ENCODE data around the gene EVA1C. TPM values are rescaled to one million over a fixed set of nuclear protein-coding genes. Genes with fewer than 3 reads are reported as not detected.

EVA1C gene
- total RNA-seq, result 10 to 100 TPM; 30.2 to 69.8 (median 58.5) TPM

- intact Hi-C loops (cut with DNase I; ENCODE audit: low total_unique reads), result no loop called here
- Histone ChIP-seq H3K27ac (peak within 1 kb of the TSS; percentile 99), H3K27me3 (no peaks in the 10 kb centered on the region), H3K4me3 (peak within 1 kb of the TSS; percentile 71 to 94 (median 82)), H3K4me1 (peaks cover 6 to 25% of the 10 kb centered on the region in 2 donors), H3K9me3 (no peaks in the 10 kb centered on the region), H3K36me3 (no peaks in the 10 kb centered on the region)
- DNase-seq (ENCODE audit: low spot score in 2 of 2), result peak; percentile 53 to 69
- peak in 2 of 3 donors; percentile 2 to 34 for TF ChIP-seq CTCF (IDR thresholded peaks at IDR 0.05)
- TF ChIP-seq POLR2A (IDR thresholded peaks at IDR 0.05), result no peak
- TF ChIP-seq POLR2AphosphoS5 (IDR thresholded peaks at IDR 0.05), result peak in 1 of 3 donors; percentile 44
Observed at GRCh38 chr21:32412162-32413014, at the start of gene EVA1C. TSS of gene EVA1C (plus strand) at chr21:32412706. CDS start at chr21:32412854, 148 bp downstream.

GRCh38 chr21:32364387-32364786 lies 48.1 kb upstream of the EVA1C start:
- intact Hi-C loops (cut with DNase I; ENCODE audit: low total_unique reads), result no loop called here
- no peak overlapping the region for H3K4me3 ChIP-seq
- peak overlapping the region; percentile 70 to 80 for H3K27ac ChIP-seq
- H3K36me3 ChIP-seq, result peaks cover 6% of the 10 kb centered on the region
- DNase-seq (ENCODE audit: low spot score in 2 of 2), result peak; percentile 39 to 56
- H3K27me3 ChIP-seq, result no peaks in the 10 kb centered on the region
- TF ChIP-seq CTCF (IDR thresholded peaks at IDR 0.05) (no peak), POLR2AphosphoS5 (IDR thresholded peaks at IDR 0.05) (no peak), POLR2A (IDR thresholded peaks at IDR 0.05) (no peak)
- peaks cover 0 to 9% of the 10 kb centered on the region in 2 donors for H3K4me1 ChIP-seq
- H3K9me3 ChIP-seq, result no peaks in the 10 kb centered on the region

DNA sequence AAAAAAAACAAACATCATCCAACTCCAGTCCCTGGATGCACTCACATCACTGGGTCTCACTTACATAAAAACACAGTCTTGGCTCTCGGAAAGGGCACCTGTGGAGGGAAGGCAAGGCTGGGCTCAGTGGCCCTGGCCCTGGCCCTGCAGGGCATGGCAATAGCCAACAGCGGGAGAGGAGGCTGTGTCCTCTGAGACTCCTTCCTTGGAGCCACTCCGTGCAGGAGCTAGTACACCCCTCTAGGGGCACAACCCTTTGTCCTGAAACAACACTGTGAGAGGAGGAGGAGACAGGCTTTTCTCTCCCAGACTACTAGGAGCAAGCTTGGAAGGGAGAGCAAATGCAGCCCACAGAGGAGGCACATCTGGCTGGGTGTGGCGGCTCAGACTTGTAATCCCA lies 47.7 kb upstream of the EVA1C start:
- H3K36me3 ChIP-seq, result peaks cover 4% of the 10 kb centered on the region

GRCh38 chr21:32366191-32366590 lies 46.3 kb upstream of the EVA1C start:
- peaks cover 4% of the 10 kb centered on the region for H3K36me3 ChIP-seq
- H3K4me1 ChIP-seq, result peaks cover 0 to 9% of the 10 kb centered on the region in 2 donors
- H3K27me3 ChIP-seq, result no peaks in the 10 kb centered on the region
- H3K9me3 ChIP-seq, result no peaks in the 10 kb centered on the region
- DNase-seq (ENCODE audit: low spot score in 2 of 2), result no peak
- H3K4me3 ChIP-seq, result no peak overlapping the region
- no peak overlapping the region for H3K27ac ChIP-seq
- intact Hi-C loops (cut with DNase I; ENCODE audit: low total_unique reads), result no loop called here
- TF ChIP-seq POLR2AphosphoS5 (IDR thresholded peaks at IDR 0.05) (no peak), CTCF (IDR thresholded peaks at IDR 0.05) (no peak), POLR2A (IDR thresholded peaks at IDR 0.05) (no peak)

More for the DNA sequence above, 47.7 kb upstream of the EVA1C start:
- H3K27me3 ChIP-seq, result no peaks in the 10 kb centered on the region
- H3K9me3 ChIP-seq, result no peaks in the 10 kb centered on the region
- no peak overlapping the region for H3K4me3 ChIP-seq
- peak overlapping the region; percentile 70 to 80 for H3K27ac ChIP-seq
- DNase-seq (ENCODE audit: low spot score in 2 of 2), result no peak
- intact Hi-C loops (cut with DNase I; ENCODE audit: low total_unique reads), result no loop called here
- TF ChIP-seq CTCF (IDR thresholded peaks at IDR 0.05) (no peak), POLR2AphosphoS5 (IDR thresholded peaks at IDR 0.05) (no peak), POLR2A (IDR thresholded peaks at IDR 0.05) (no peak)
- H3K4me1 ChIP-seq, result peaks cover 0 to 9% of the 10 kb centered on the region in 2 donors

DNA sequence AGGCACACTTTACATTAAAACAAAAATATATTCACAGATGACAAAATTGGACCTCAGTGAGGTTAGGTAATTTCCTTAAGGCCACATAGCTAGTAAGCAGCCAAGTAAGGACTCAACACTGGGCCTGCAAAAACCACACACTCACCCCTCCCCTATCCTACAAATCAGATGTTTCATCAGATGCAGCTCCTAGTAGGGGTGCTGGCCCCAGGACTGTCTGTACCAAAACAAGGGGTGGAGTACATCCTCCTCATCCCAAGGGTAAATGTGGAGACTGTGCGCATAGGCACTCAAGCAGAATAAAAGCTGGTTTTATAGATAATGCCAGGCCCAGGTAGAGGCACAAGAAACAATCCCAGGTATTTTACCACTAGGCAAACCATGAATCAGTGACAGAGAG lies 45.3 kb upstream of the EVA1C start:
- DNase-seq (ENCODE audit: low spot score in 2 of 2), result no peak
- H3K36me3 ChIP-seq, result peaks cover 4% of the 10 kb centered on the region
- H3K27ac ChIP-seq, result no peak overlapping the region
- no peak overlapping the region for H3K4me3 ChIP-seq
- TF ChIP-seq POLR2AphosphoS5 (IDR thresholded peaks at IDR 0.05), result no peak
- TF ChIP-seq POLR2A (IDR thresholded peaks at IDR 0.05), result no peak
- no peak for TF ChIP-seq CTCF (IDR thresholded peaks at IDR 0.05)
- no peaks in the 10 kb centered on the region for H3K9me3 ChIP-seq
- H3K27me3 ChIP-seq, result no peaks in the 10 kb centered on the region
- intact Hi-C loops (cut with DNase I; ENCODE audit: low total_unique reads), result no loop called here
- peaks cover 0 to 15% of the 10 kb centered on the region in 2 donors for H3K4me1 ChIP-seq
